ENCODE measurements around the gene DDAH2. TPM values are rescaled to one million over a fixed set of nuclear protein-coding genes. Genes with fewer than 3 reads are reported as not detected.

The DDAH2 gene
- total and polyA plus RNA-seq, 12 donors, result 35.2 to 117 (median 54.2) TPM

DNA sequence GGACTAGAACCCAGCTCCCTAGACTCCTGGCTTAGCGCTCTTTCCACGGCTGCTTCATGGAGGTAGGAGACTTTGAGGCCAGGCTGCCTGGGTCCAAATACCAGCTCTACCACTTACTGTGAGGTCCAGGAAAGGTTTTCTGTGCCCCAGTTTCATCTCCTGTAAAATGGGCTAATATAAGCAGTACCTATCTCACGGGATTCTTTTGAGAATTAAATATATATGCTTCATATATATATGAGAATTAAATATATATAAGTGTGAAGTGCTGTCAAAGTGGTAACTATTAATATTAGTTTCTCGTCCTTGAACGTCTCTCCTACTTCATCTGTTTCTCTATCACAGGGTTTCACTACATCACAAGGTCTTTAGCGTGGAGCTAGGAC is 38.0 kb downstream of the DDAH2 start:
- H3K4me3 ChIP-seq, result no peak overlapping the region
- DNase-seq (no peak), ATAC-seq (no peak)
- peaks cover 5 to 100% (median 77%) of the 10 kb centered on the region in 9 donors for H3K36me3 ChIP-seq
- intact Hi-C loops (cut with DNase I), result no loop called here
- no peaks in the 10 kb centered on the region for H3K27me3 ChIP-seq
- H3K4me1 ChIP-seq, result peaks cover 0 to 4% (median 0%) of the 10 kb centered on the region in 9 donors
- H3K9me3 ChIP-seq, result no peaks in the 10 kb centered on the region
- no peak overlapping the region for H3K27ac ChIP-seq
- TF ChIP-seq, protein P1, sequence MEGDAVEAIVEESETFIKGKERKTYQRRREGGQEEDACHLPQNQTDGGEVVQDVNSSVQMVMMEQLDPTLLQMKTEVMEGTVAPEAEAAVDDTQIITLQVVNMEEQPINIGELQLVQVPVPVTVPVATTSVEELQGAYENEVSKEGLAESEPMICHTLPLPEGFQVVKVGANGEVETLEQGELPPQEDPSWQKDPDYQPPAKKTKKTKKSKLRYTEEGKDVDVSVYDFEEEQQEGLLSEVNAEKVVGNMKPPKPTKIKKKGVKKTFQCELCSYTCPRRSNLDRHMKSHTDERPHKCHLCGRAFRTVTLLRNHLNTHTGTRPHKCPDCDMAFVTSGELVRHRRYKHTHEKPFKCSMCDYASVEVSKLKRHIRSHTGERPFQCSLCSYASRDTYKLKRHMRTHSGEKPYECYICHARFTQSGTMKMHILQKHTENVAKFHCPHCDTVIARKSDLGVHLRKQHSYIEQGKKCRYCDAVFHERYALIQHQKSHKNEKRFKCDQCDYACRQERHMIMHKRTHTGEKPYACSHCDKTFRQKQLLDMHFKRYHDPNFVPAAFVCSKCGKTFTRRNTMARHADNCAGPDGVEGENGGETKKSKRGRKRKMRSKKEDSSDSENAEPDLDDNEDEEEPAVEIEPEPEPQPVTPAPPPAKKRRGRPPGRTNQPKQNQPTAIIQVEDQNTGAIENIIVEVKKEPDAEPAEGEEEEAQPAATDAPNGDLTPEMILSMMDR (IDR thresholded peaks at IDR 0.05), result no peak
- WGBS, 2 donors, result 89 to 92% methylated on average over 6 of the region's 6 CpGs

DNA sequence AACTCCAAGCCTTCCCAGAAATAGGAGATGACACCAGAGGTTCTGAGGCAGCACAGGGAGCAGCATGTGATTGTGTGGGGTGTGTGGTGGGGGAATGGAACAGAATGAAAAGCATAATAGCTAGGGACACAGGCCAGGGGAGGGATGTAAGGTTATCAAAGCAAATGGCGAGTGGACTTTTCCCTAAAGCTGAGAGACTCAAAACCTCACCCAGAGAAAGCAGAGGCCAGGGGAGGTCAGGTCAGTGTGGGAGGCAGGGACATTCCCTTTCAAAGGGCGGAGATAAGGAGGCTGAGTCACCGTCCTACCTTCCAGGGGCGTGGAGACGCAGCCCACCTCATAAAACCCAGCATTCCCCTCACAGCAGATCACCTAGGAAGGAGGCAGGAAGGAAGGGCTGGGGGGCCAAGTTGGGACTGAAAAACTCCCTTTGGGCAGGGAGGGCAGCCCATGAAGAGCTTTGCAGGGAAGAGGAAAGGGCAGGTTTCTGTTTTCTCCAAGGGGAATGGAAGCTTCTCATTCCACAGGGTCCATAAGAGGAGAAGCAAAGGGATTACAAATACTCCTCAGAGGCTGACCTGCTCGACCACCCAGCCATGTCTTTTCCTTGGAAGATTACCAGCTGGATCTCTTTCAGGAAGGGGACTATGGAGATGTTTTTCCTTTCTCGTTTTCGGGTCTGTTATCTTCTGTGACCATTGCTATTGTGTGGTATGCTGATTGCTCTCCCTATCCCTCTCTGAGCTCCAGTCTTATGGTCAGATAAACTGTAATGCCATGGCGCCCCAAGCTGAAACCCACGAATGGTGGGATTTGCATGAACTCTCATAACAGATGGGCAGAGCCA is 38.6 kb downstream of the DDAH2 start:
- Histone ChIP-seq H3K4me3 (no peak overlapping the region), H3K4me1 (peaks cover 0 to 4% (median 0%) of the 10 kb centered on the region in 9 donors), H3K36me3 (peaks cover 5 to 100% (median 75%) of the 10 kb centered on the region in 9 donors), H3K27me3 (no peaks in the 10 kb centered on the region), H3K9me3 (no peaks in the 10 kb centered on the region), H3K27ac (no peak overlapping the region)
- intact Hi-C loops (cut with DNase I), result no loop called here
- ATAC-seq (peak in 3 of 8 donors; percentile 32 to 49 (median 40)), DNase-seq (no peak)
- TF ChIP-seq, protein P1 (IDR thresholded peaks at IDR 0.05), result no peak
- WGBS, 2 donors, result 65 to 75% methylated on average over 10 of the region's 10 CpGs

DNA sequence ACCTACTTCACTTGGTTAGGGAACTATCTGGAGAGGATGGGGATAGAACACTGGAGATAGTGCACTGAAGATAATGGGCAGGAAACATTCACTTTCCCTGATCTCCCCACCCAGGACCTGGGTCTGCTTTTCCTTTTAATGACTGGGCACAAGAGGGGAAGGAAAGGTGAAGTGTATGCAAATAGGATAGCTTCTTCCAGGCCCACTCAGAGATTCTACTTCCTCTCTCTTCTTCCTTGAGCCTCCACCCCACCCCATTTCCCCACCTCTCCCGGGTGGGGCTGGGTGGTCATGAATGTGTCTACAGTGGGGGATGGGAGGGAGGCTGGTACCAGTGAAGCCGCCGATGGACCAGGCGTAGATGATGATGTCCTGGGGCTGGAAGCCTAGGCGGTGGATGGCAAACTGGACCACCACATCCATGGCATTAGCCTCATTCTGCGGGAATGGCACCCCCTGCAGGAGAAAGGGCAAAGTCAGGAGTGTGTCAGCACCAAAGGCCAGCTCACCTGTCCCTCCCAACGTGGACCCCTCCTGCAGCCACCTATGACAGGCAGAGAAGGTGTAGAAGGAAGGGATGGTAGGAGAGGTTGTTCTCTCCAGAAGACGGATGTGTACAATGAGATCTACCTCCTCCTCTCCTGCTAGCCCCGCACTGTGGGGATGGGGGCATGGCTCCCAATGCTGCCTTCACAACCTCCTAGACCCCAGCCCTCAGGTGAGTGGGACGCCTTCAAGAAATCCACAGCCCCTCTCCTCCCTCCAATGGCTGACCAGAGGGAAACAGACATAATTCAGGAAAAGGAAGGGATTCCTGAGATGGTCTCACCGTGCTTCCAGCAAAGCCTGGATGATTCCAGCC is 39.6 kb downstream of the DDAH2 start:
- ATAC-seq, result no peak
- intact Hi-C loops (cut with DNase I), result loop anchor here in 4 of 10 donors (10.0 kb wide), 4 partner anchors 75 to 255 kb away; partner anchors contain the start of genes CFB (in 1 of the 4), NEU1 (in 1 of the 4) and SAPCD1 (in 1 of the 4)

More for the DNA sequence above, 39.6 kb downstream of the DDAH2 start:
- peaks cover 0 to 4% (median 0%) of the 10 kb centered on the region in 9 donors for H3K4me1 ChIP-seq
- DNase-seq, result no peak
- peaks cover 5 to 100% (median 66%) of the 10 kb centered on the region in 9 donors for H3K36me3 ChIP-seq
- H3K27me3 ChIP-seq, result no peaks in the 10 kb centered on the region
- no peak overlapping the region for H3K27ac ChIP-seq
- H3K9me3 ChIP-seq, result no peaks in the 10 kb centered on the region
- no peak overlapping the region for H3K4me3 ChIP-seq
- TF ChIP-seq, protein P1 (IDR thresholded peaks at IDR 0.05), result peak in 5 of 9 donors; percentile 12 to 43 (median 22)
- 77 to 81% methylated on average over 11 of the region's 11 CpGs for WGBS, 2 donors

Measured in heart right ventricle (tissue), 16 donors.